Mucosa of descending colon (tissue), 3 donors: ENCODE data around the gene MECP2. TPM values are rescaled to one million over a fixed set of nuclear protein-coding genes. Genes with fewer than 3 reads are reported as not detected.
"Not testable (repeated sequence)": the region's sequence is repeated elsewhere in the genome, so short reads cannot be mapped to it uniquely, and the experiment has no call there.

Source experiments
- ATAC-seq: fragments of 200-7000 bp; cut with Tn5 transposase; one replicate; pipeline ENCODE4 v1.9.1; 2020; ENCODE audit warnings: mild to moderate bottlenecking, moderate library complexity
- DNase-seq, 3 donors: peaks; one replicate each; pipeline ENCODE4 v3.0.0-alpha.2; 2020
- H3K36me3 ChIP-seq: fragments of 200-600 bp; one replicate; pipeline ENCODE4 v1.8.0; 2021; ENCODE audit warnings: low read depth, mild to moderate bottlenecking
- H3K4me1 ChIP-seq: fragments of 200-600 bp; one replicate; pipeline ENCODE4 v1.8.0; 2021; ENCODE audit warnings: low read depth, mild to moderate bottlenecking
- H3K4me3 ChIP-seq: fragments of 200-600 bp; one replicate; pipeline ENCODE4 v1.8.0; 2021; ENCODE audit warnings: mild to moderate bottlenecking
- H3K9me3 ChIP-seq: fragments of 200-600 bp; one replicate; pipeline ENCODE4 v1.8.0; 2021; ENCODE audit warnings: mild to moderate bottlenecking
- intact Hi-C, 2 donors: fragments of 100-400 bp; cut with DNase I in 1 of 2; cut with micrococcal nuclease in 1 of 2; formaldehyde crosslinking; loops; one replicate each; pipeline versions ENCODE4 v1.11.0 to v1.11.1; 2022; cut with DNase I, micrococcal nuclease
- total RNA-seq, 3 donors: library from RNA; stranded (reverse); fragmentation: NEBNext Ultra II Directional in 2 of 3; extraction: Animal tissue kit (Norgen Biotek cat#: 25700) in 2 of 3; gene quantifications; one replicate each; pipeline versions ENCODE4 v1.2.1 to v1.2.4, GENCODE V29; 2021 to 2023
- TF ChIP-seq, protein P1 (sequence below): fragments of 200-600 bp; IDR thresholded peaks from one replicate; pipeline ENCODE4 v1.8.0; 2022; ENCODE audit warnings: antibody characterized with exemption, mild to moderate bottlenecking
- donor health status: DM: no; HTN: no; CAD: no; lungs with moderate emphysema.
- donor health status: DM: no; HTN: no; CAD: no.
- donor health status: DM: no; HTN: yes; CAD: no.

The MECP2 gene
- total RNA-seq, 3 donors from 2014 or later = 33.5 to 55.6 (median 35.6) TPM

DNA sequence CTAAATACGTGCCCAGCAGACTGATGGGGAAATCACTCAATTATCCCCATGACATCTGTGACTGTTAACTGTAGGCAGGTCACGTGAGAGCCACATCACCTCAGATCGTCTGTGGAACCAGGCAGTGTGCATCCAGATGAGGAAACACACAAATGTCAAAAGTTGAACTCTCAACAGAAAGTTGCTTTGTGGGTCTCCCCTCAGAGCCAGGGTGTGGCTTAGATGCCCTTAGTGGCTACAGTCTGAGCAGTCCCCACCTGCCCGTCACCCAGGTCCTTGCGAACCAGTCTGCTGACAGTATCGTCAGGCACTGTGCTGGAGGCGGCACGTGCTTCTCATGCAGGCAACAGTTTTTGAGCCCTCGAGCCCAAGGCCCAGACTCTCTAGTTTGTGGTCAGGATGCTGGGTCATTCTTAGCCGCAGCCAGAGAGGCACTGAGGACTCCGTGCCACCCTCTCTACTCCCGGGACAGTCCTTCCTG is 114.2 kb downstream of the MECP2 start:
- H3K9me3 ChIP-seq = no peaks in the 10 kb centered on the region
- TF ChIP-seq, protein P1, sequence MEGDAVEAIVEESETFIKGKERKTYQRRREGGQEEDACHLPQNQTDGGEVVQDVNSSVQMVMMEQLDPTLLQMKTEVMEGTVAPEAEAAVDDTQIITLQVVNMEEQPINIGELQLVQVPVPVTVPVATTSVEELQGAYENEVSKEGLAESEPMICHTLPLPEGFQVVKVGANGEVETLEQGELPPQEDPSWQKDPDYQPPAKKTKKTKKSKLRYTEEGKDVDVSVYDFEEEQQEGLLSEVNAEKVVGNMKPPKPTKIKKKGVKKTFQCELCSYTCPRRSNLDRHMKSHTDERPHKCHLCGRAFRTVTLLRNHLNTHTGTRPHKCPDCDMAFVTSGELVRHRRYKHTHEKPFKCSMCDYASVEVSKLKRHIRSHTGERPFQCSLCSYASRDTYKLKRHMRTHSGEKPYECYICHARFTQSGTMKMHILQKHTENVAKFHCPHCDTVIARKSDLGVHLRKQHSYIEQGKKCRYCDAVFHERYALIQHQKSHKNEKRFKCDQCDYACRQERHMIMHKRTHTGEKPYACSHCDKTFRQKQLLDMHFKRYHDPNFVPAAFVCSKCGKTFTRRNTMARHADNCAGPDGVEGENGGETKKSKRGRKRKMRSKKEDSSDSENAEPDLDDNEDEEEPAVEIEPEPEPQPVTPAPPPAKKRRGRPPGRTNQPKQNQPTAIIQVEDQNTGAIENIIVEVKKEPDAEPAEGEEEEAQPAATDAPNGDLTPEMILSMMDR = no peak
- H3K36me3 ChIP-seq = no peaks in the 10 kb centered on the region
- H3K4me3 ChIP-seq = no peak overlapping the region
- DNase-seq (no peak), ATAC-seq (no peak)
- peaks cover 4% of the 10 kb centered on the region for H3K4me1 ChIP-seq
- intact Hi-C loops = no loop called here

DNA sequence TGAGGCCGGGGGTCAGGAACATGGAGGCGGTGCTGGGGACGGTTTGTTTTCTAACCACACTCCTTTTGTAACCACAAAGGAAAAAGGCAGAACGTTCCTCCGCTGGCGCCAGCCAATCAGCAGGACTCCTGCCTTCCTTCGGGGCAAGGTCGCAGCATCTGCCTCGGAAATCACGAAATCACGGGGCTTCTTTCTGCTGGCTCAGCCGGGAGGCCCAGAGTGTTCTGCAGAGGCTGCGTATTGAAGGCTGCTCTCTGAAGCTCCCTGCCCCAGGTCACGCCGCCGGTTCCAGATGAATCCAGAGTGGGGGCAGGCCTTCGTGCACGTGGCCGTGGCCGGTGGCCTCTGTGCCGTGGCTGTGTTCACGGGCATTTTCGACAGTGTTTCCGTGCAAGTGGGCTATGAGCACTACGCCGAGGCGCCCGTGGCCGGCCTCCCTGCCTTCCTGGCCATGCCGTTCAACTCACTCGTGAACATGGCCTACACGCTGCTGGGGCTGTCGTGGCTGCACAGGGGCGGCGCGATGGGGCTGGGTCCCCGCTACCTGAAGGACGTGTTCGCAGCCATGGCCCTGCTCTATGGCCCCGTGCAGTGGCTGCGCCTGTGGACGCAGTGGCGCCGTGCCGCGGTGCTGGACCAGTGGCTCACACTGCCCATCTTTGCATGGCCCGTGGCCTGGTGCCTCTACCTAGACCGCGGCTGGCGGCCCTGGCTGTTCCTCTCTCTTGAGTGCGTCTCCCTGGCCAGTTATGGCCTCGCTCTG is 115.6 kb downstream of the MECP2 start:
- H3K4me1 ChIP-seq = peaks cover 4% of the 10 kb centered on the region
- TF ChIP-seq, protein P1 = no peak
- intact Hi-C loops = no loop called here
- no peaks in the 10 kb centered on the region for H3K36me3 ChIP-seq
- no peaks in the 10 kb centered on the region for H3K9me3 ChIP-seq
- H3K4me3 ChIP-seq = no peak overlapping the region
- ATAC-seq = peak; percentile 19
- peak; percentile 27 to 80 (median 51) for DNase-seq

DNA sequence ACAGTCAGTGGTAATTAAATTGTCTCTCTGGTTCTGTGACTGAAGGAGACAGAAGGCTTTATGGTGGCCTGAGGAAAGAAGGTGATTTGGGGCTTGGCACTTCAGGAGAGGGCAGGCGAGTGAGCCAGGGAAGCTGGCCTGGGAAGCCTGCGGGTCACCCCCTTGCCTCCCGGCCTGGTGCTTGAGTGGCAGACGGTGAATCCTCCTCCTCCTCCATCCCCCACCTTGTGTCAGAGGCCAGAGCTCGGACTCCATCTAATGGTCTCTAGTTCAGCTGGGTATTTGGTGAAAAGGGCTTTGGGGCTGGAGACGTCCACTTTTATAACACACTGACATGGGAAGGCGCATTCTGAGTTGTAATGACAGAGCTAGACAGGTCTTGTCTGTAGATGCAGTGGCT is 116.3 kb downstream of the MECP2 start:
- H3K36me3 ChIP-seq = no peaks in the 10 kb centered on the region
- peaks cover 4% of the 10 kb centered on the region for H3K4me1 ChIP-seq
- no peak for ATAC-seq
- TF ChIP-seq, protein P1 = no peak
- H3K9me3 ChIP-seq = no peaks in the 10 kb centered on the region
- no peak overlapping the region for H3K4me3 ChIP-seq
- intact Hi-C loops = no loop called here
- no peak for DNase-seq

DNA sequence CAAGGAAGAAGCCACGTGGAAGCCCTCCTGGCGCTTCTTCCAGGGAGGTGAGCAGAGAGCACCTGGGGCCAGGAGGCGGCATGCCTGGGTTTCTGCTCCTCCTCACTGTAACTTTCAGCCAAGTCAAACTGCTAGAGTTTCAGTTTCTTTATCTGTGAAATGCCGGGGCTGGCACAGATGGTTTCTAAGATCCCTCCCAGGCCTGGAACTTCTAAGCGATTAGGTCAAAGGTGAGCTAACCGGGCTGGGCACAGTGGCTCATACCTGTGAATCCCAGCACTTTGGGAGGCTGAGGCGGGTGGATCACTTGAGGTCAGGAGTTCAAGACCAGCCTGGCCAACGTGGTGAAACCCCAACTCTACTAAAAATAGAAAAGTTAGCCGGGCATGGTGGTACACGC is 117.1 kb downstream of the MECP2 start:
- H3K4me1 ChIP-seq, intact Hi-C loops, H3K9me3 ChIP-seq, H3K36me3 ChIP-seq, H3K4me3 ChIP-seq: not testable (repeated sequence)
- DNase-seq (peak in 1 of 3 donors; percentile 26), ATAC-seq (peak; percentile 72)

DNA sequence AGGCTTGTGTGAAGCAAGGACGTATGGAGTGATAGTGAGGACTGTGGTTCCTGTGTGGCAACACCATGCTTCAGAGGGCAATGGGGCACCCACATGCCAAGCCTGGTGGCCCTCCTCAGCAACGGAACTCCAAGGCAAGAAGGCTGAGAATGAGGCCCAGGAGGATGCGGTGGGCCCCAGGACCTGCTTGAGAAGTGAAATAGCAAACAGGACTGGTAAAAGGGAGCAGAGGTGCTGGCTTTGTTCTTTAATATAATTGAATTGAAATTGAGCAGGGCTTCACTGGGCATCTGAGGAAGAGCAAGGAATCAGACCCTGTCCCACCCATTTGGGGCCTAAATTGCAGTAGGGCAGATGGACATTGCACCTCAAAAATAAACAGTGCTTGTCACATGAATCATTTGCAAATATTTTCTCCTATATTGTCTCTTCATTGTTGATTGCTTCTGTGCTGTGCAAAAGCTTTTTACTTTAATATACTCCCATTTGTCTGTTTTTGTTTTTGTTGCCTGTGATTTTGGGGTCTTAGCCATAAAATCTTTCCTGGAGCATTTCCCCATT is 122.7 kb downstream of the MECP2 start:
- intact Hi-C loops = no loop called here
- TF ChIP-seq, protein P1 = no peak
- Histone ChIP-seq H3K36me3 (no peaks in the 10 kb centered on the region), H3K9me3 (no peaks in the 10 kb centered on the region), H3K4me3 (no peak overlapping the region), H3K4me1 (peaks cover 4% of the 10 kb centered on the region)
- ATAC-seq (no peak), DNase-seq (no peak)

DNA sequence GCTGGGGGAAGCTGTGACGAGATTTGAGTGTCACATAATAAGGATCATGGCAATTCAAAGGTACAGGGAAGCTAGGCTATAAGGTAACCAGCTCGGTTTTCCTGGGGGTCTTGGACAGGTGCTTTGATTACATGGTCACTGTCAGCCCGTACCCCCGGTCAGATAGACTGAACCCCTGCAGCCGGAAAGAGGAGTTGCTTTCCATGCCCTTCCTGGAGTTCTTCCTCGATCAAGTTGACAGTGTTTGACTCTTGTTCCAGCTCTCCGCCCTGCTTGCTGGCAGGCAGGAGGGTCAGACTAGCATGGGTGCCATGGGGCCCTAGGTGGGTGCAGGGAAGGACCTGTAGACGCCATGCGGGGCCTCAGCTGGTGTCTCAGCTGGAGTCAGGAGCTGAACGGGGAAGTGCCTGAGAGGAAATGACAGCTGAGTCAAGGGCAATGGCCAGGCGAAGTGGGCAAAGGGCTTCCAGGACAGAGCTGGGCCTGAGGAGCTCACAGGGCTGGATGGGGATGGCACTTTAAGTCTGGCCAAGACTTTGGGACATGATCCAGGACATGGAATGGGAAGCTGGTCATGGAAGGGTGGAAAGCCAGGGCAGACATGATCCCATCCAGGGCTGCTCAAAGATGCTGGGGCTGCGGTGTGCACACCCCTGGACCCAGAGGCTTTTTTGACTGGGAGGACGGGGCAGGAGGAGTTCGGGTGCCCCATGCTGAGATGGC is 123.4 kb downstream of the MECP2 start:
- DNase-seq = peak in 2 of 3 donors; percentile 57 to 70
- ATAC-seq = no peak
- TF ChIP-seq, protein P1 = no peak
- no peaks in the 10 kb centered on the region for H3K36me3 ChIP-seq
- no peaks in the 10 kb centered on the region for H3K9me3 ChIP-seq
- peaks cover 11% of the 10 kb centered on the region for H3K4me1 ChIP-seq
- intact Hi-C loops = no loop called here
- no peak overlapping the region for H3K4me3 ChIP-seq
